GM10847 (cell line): Measurements from ENCODE around the gene RETREG1.

Experiments
- POLR2A ChIP-seq: IDR thresholded peaks from 2 replicates; pipeline ENCODE4 v1.6.1; 2011; ENCODE audit not compliant: insufficient read length; ENCODE audit errors: extremely low read depth

The RETREG1 gene

GRCh38 chr5:16595881-16596580, 20.8 kb downstream of the RETREG1 start:
- no peak for TF ChIP-seq POLR2A

- TF ChIP-seq POLR2A, result no peak
Observed at GRCh38 chr5:16593628-16594027, 23.2 kb downstream of the RETREG1 start.

- TF ChIP-seq POLR2A, result no peak
Observed at GRCh38 chr5:16593013-16593412, 23.8 kb downstream of the RETREG1 start.

GRCh38 chr5:16592255-16592654, 24.5 kb downstream of the RETREG1 start:
- no peak for TF ChIP-seq POLR2A

- no peak for TF ChIP-seq POLR2A
Observed at GRCh38 chr5:16590685-16591084, 26.1 kb downstream of the RETREG1 start.

GRCh38 chr5:16589658-16590057, 27.1 kb downstream of the RETREG1 start:
- no peak for TF ChIP-seq POLR2A

- TF ChIP-seq POLR2A, result no peak
Observed at GRCh38 chr5:16588434-16589214, 28.2 kb downstream of the RETREG1 start.

- no peak for TF ChIP-seq POLR2A
Observed at GRCh38 chr5:16586556-16586955, 30.2 kb downstream of the RETREG1 start.

- no peak for TF ChIP-seq POLR2A
Observed at GRCh38 chr5:16585041-16585667, 31.6 kb downstream of the RETREG1 start.

- TF ChIP-seq POLR2A, result no peak
Observed at GRCh38 chr5:16582081-16582480, 34.7 kb downstream of the RETREG1 start.

- no peak for TF ChIP-seq POLR2A
Observed at GRCh38 chr5:16580382-16580781, 36.4 kb downstream of the RETREG1 start.

GRCh38 chr5:16579142-16579847, 37.5 kb downstream of the RETREG1 start:
- TF ChIP-seq POLR2A, result no peak

- no peak for TF ChIP-seq POLR2A
Observed at GRCh38 chr5:16578474-16578883, 38.3 kb downstream of the RETREG1 start.

GRCh38 chr5:16577677-16578076, 39.1 kb downstream of the RETREG1 start:
- no peak for TF ChIP-seq POLR2A

GRCh38 chr5:16574789-16575721, 41.7 kb downstream of the RETREG1 start:
- no peak for TF ChIP-seq POLR2A

- no peak for TF ChIP-seq POLR2A
Observed at GRCh38 chr5:16573401-16573800, 43.4 kb downstream of the RETREG1 start.
